ENCODE measurements around the gene KAZN. TPM values are rescaled to one million over a fixed set of nuclear protein-coding genes. Genes with fewer than 3 reads are reported as not detected.

Gene KAZN
- total RNA-seq, 1 experiment from 2014 or later, result 7.7 TPM

DNA sequence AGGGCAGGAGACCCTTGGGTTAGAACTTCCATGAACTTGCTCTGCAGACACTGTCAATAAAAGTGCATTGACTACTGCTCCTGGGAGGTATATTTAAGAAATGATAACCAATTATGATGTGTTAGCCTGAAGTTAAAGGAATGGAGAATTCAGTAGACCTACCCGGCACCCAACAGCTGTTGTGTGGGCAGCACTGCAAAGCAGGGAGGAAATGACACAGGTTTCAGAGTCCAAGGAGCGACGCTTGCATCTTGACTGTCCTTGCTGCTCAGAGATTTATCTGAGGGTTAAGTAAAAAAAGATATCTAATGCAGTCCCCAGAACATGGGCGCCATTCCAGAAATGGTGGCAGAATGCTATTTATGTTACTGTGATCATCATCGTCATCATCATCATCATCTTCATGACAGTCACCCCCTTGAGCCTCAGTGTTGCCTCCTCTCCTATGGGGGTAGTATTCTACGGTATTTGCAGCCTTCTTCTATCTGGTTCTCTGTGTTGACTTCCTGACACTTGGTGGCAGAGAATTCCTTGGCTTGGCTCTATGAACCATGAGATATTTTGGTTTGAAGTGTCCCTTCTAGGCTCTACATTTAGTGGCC, 225.9 kb downstream of the KAZN start:
- no peak for DNase-seq (ENCODE audit: low read depth)

- DNase-seq (ENCODE audit: low read depth), result no peak
Measured at GRCh38 chr1:14825396-14825795, 226.9 kb downstream of the KAZN start.

GRCh38 chr1:14826172-14826636, 227.7 kb downstream of the KAZN start:
- no peak for DNase-seq (ENCODE audit: low read depth)

- no peak for DNase-seq (ENCODE audit: low read depth)
Measured at GRCh38 chr1:14826731-14827326, 228.3 kb downstream of the KAZN start.

GRCh38 chr1:14827870-14828269, 229.4 kb downstream of the KAZN start:
- no peak for DNase-seq (ENCODE audit: low read depth)

DNA sequence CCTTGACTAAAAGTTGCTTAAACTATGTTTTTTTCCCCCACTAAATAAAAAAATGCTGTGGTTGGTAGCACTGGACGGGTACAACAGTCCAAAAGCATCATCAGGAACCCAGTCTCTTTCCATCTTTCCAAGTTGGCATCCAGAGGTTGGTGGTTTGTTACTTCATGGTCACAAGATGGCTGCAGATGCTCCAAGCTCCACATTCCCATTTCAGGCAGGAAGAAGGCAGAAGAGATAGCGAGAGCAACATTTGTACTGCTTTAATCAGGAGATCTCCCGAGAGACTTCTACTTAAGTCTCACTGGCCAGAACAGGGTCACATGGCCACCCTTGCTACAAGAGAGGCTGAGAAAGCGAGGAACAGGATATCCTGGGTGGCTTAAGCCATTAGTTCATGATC, 230.2 kb downstream of the KAZN start:
- DNase-seq (ENCODE audit: low read depth), result no peak

- DNase-seq (ENCODE audit: low read depth), result no peak
Measured at GRCh38 chr1:14835725-14836124, 237.2 kb downstream of the KAZN start.

DNA sequence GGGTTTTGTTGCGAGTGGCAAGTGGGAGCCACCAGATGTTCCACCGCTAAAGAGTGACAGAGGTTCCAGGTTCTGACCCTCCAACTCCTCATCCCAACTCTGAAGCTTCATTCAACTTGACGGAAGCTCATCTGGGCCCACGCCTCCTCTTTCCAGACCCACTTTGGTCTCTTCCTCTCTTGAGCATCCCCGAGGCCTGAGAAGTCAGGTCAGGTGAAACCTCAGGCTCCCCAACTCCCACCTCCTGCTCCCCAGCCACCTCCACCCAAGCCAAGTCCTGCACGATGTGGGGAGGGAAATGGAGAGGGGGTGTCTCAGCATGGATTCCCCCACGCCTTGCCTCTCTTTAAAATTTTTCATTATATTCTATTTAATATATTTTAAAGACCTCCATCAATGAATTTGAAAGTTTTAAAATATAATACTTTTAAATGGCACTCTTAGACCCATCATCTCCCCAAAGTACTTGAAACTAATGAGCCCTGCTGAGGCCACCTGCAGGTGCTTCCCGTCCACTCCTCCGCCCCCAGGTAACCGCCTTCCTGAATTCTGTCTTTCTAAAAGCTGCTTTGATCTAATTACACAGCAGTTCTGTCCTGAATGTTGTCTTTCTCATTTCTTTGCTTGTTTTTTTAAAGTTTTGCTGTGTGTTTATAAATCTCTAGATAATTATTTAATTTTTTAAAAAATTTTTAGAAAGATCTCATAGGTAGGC, 238.1 kb downstream of the KAZN start:
- no peak for DNase-seq (ENCODE audit: low read depth)

GRCh38 chr1:14840374-14840773, 241.9 kb downstream of the KAZN start:
- no peak for DNase-seq (ENCODE audit: low read depth)

GRCh38 chr1:14841456-14841855, 243.0 kb downstream of the KAZN start:
- no peak for DNase-seq (ENCODE audit: low read depth)

DNA sequence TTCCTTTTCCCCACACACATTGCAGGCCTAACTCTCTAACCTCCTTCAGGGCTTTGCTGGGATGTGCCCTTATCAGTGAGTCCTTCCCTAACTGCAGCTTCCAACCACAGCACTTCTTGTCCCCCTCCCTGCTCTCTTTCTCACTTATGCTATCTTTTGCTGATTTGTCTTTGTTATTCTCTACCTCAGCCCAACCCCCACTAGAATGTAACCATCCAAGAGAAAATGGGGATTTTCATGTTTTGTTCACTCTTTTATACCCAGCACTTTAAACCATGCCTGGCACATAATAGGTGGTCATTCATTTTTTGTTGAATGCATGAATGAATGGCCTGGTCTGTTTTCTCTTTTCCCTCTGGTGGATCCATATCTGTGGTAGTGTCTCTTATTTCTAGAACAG, 243.5 kb downstream of the KAZN start:
- no peak for DNase-seq (ENCODE audit: low read depth)

DNA sequence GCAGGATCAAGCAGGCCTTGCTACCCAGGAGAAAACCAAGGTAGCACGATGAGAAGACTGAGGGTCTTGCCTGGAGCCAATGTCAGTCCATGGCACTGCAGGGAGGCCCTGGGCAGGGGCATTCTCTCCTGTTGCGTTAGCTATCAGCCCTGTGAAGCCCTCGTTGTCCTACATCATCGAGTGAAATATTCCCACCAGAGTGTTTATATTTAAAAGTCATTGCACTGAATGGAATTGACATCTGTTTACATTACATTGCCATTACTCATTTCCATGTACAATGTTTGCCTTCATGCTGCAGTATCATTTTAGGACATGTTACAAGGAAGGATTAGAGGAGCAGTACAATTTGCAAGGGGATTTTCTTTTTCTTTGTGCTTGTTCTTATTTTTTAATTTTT, 243.9 kb downstream of the KAZN start:
- no peak for DNase-seq (ENCODE audit: low read depth)

DNA sequence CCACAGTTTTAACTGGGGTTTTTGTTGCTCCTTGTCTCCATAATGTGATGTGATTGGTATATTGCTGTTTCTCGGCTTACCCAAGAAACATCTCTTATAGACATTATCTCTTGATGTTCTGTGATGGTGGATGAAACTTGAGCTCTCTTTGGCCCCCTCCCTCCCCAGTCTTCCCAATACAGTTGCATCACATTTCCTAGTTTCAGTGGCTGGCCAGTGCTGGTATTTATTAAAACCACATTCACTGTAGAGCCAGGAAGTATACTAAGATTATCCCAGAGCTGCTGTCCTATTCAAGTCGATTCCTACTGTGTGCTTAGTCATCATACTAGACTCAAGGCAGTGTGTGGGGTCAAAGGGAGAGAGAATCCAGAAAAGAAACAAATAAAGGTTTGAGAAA, 244.4 kb downstream of the KAZN start:
- DNase-seq (ENCODE audit: low read depth), result no peak

GRCh38 chr1:14843525-14843924, 245.0 kb downstream of the KAZN start:
- no peak for DNase-seq (ENCODE audit: low read depth)

GRCh38 chr1:14844356-14844755, 245.9 kb downstream of the KAZN start:
- DNase-seq (ENCODE audit: low read depth), result no peak

- DNase-seq (ENCODE audit: low read depth), result no peak
Measured at GRCh38 chr1:14844923-14845617, 246.6 kb downstream of the KAZN start.

DNA sequence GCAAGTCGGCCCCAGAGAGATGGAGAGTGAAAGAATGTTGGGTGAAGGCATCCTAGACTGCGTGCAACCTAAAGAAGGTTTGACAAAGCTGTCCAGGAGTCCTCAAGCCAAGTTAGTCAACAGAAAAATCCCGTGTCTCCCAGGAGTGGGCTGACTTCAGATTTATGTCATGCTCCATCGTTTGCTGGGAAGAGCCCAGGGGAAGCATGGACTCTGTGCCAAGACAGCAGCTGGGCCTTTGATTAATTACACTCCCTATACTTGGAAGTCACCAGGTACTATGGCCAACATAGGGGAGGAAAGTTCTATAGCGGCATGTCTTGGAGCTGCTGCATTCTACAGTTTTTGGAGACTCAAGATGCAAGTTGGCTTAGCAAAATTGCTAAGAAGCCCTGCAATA, 247.4 kb downstream of the KAZN start:
- DNase-seq (ENCODE audit: low read depth), result no peak

DNA sequence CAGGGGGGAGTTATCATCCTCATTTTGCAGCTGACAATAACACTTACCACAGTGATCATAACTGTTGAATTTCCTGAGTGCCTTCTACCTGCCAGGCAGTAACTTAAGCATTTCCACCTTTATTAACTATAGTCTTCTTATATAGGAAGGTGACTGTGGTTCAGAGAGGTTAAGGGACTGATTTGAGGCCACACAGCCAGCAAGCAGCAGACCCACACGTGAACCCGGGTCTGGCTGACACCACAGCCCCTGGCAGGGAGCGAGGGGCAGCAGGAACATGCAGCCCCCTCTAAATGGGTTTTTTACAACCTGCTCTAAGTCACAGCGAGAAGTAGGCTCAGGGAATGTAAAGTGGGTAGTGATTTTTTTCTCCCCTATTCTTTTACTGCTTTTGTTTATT, 248.2 kb downstream of the KAZN start:
- no peak for DNase-seq (ENCODE audit: low read depth)

GRCh38 chr1:14848203-14848602, 249.7 kb downstream of the KAZN start:
- no peak for DNase-seq (ENCODE audit: low read depth)

GRCh38 chr1:14848625-14849024, 250.1 kb downstream of the KAZN start:
- DNase-seq (ENCODE audit: low read depth), result no peak

- DNase-seq (ENCODE audit: low read depth), result no peak
Measured at GRCh38 chr1:14849038-14849437, 250.6 kb downstream of the KAZN start.

DNA sequence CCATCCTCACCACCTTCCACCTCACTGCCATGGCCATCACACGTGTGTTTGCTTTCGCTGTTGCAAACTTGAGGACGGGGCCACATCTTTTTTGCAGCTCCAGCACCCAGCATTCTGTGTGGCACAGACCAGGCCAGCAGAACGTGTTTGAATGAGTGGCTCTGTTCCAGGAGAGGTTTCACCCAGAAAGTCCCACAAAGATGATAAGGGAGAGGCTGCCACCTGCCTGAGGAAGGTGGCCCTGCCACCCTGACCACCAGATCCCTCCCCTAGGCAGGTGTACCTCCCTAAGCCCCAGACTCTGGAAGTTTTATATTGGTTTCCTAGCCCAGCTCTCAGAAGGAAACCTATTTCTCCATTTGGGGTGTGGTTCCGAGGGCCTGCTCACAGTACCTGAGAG, 252.1 kb downstream of the KAZN start:
- DNase-seq (ENCODE audit: low read depth), result no peak

DNA sequence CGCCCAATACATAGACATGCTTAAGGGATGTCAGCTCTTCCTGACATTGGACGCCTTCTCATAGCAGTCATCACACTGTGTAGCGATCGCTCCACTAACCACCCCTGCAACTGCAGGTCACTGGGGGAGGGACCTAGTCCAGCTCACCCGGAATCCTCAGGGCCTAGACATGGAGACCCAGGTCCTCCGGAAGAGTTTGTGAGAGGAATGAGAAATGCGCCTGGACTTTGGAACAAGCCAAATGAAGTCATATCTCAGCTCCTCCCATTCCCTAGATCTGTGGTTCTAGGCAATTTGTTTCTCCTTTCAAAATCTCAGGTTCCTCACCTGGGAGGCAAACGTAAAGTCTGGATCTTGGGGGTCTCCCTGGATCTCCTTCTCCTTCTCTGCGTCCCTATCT, 253.3 kb downstream of the KAZN start:
- no peak for DNase-seq (ENCODE audit: low read depth)
